HG03039 (cell line): ENCODE results near the gene MMP3.
A peak's percentile ranks its signal among the peaks of the same experiment; 100 is the strongest.
"Not testable (repeated sequence)": the region's sequence is repeated elsewhere in the genome, so short reads cannot be mapped to it uniquely, and the experiment has no call there.

Experiments
- ATAC-seq: cut with Tn5 transposase; IDR thresholded peaks from one replicate; pipeline ENCODE4 v1.9.1; 2021; ENCODE audit warnings: mild to moderate bottlenecking, moderate library complexity; ENCODE audit not compliant: unreplicated experiment

MMP3 gene

DNA sequence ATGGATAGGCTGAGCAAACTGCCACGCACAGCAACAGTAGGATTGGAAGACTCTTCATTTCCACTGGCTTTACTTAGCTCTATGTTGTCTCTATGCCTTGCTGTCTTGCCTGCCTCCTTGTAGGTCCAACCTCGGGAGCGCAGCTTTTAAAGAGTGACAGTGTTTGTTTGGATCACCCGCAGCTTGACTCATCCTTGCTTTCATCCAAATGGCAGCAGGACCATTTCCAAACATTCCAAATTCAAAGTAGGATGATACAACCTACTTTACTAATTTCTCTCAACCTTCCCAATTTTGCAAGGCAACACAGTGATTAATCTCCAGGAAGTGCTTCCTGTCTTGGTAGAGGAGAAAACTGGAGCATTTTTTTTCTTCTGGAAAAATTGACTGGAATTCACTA lies at the start of gene MMP3:
Gene MMP3, minus strand, starts transcription at position 121 of the 400 bp plus-strand sequence. Its CDS starts 63 bp downstream, at position 58.
- ATAC-seq, result no peak

DNA sequence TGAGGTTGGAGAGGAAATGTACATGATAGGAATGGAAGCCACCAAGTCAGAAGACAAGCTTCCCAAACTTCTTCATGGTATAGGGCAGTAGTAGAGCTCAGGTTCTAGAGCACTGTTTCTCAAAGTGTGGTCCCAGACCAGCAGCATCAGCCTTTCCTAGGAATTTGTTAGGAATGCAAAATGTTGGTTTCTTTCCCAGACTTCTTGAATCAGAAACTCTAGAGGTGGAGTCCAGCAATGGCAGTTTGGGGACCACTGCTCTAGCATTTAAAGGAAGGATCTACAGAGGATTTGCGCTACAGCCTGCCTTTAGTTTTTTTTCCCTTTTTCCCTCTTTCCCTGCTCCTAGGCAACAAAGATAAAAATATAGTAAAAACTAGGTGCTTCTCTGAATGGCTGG lies 48.3 kb upstream of the MMP3 start:
- no peak for ATAC-seq

DNA sequence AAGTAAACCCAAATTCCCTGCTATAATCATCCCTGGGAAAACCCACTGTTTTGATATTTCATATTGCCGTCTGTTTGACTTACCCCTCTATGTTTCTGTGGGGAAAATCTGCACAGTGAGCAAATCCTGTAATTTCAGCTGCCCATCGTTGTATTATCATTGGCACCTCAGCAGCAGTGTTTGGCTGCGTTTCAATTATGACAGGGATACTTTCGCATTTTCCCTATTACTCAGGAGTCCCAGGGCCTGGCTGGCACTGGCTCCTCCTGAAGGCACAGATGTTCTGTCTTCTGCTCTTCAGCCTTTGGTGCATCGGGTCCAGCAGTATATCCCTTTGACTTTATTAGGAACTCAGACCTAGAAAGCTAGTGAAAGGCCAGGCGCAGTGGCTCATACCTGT lies 43.6 kb upstream of the MMP3 start:
- no peak for ATAC-seq

DNA sequence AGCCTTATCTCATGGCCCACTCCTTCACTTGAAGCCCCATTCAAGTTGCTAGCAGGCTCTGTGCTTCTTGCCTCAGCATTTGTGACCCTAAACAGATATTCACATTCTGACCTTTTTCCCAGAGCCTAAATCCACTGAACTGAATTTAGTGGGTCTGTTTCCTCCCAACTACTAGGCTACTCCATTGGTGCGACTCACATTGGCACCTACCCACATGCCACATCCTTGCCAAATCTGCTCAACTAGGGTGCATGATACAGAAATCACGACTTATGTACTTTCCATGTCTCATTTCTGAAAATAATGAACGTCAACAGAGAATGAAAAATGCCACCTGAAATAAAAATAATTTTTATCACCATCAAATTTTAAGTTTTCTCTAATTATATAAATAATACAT lies 39.7 kb upstream of the MMP3 start:
- no peak for ATAC-seq

DNA sequence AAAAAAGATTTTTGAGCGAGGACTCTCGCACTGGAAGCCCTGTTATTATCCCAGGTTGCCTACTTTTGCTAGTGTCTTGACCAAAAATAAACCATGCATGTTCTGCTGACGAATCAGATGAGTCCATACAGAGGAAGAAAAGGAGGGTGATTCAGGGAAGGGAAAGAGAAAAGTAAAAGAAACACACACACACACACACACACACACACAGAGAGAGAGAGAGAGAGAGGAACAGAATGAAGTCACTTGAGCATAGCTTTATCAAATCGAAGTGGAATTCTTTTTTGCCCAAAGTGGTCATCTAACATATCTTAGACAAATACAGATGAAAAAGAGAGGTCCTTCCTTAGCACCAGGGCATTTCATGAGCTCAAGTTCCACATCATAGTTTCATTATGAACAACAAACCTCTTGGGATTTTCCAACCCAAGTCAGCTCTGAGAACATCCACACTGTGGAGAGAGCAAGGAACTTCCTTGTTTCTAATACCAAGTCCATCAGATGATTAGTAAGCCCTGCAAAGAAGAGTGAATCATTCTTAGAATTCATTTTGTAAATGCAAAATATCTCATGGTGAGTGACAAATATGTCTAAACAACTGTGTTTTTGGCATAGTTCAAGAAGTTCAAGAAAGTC lies 39.1 kb upstream of the MMP3 start:
- ATAC-seq, result peak; percentile 93

DNA sequence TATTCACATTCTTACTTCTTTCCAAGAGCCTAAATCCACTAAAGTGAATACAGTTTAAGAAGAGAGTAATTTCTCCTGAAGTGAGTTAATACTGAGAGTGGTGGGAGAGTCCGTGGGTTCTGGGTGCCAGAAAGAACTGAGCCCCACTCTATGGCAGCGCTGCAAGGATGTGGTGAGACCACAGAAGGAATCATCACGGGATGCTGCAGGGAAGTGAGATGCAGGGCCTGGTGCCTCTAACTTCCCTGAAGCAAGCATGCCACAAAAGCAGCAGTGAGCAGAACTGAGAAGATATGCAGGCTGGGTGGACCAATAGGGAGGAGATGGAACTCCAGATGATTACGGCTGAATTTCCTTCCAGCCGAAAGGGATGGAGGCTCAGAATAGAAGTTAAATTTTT lies 36.4 kb upstream of the MMP3 start:
- ATAC-seq, result no peak

DNA sequence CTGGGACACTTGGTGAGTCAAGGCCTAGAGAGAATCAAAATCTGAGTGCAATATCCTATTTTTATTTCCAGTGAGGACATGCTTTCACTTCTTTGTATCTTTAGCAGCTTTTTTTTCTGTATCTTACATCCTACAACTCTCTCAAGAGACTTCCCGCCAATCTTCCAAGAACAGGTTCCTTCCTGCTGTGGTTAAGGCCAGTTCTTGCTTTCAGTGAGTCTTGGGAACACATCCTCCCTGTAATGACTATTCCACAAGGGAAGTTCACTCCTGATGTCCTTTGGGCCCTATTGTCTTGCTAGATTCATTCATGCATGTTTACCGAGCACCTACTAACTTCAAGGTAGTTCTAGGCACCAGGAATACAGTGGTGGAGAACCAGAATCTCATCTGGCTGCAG lies 35.2 kb upstream of the MMP3 start:
- ATAC-seq, result no peak

DNA sequence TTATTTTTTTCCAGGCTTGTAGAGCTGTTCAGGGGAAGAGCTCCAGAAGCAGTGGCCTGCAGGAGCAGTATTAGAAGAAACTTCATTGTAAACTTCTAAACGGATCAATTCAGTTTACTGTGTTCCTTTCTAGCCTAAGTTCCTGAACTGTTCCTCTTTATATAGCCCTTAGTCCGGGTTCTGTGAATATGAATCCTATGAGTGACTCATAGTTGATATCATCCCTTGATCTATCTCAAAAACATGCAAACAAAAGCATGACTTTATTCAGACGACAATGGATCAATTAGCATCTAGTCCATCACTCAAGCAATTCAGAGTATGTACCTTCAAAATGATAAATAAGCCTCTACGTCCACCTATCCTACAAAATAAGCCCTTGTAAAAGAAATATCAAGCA lies 31.4 kb upstream of the MMP3 start, which contains the start of gene MMP12:
Gene MMP12, minus strand, starts transcription at position 131 of the 400 bp plus-strand sequence. Its CDS starts 45 bp downstream, at position 86.
- no peak for ATAC-seq

DNA sequence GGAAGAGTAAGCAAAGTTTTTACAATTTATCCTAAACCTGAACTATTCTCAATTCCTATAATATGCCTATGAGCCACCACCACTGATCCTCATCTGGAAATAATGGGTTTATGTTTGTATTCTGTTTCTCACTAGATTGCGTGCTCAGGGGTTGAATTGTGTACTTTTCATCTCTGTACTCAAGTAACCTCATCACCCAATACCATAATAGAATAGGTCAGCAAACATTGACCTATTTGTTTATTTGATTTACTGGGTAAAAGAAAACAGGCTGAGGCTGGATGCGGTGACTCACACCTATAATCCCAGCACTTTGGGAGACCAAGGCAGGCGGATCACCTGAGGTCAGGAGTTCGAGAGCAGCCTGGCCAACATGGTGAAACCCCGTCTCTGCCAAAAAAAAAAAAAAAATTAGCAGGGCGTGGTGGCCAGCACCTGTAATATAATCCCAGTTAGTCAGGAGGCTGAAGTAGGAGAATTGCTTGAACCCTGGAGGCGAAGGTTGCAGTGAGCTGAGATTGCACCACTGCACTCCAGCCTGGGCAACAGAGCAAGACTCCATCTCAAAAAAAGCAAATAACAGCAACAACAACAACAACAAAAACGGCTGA lies 26.1 kb upstream of the MMP3 start:
- ATAC-seq, result not testable (repeated sequence)

DNA sequence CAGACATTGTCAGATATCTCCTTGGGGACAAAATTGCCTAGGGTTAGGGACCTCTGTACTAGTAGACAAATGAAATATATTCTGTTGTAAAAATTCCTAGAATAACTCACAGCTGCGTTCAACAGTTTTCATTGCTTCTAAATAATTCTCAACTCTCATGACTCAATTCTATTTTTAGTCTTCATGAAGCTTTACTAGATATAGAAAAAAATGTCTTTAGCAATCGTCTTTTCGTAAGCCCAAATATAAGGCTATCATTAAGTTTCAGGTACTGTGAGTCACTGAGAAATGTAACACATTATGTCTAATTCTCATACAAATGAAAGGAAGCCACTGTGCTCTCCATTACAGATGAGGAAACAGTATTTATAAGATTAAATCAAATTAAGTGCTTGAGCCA lies 24.9 kb upstream of the MMP3 start:
- no peak for ATAC-seq

DNA sequence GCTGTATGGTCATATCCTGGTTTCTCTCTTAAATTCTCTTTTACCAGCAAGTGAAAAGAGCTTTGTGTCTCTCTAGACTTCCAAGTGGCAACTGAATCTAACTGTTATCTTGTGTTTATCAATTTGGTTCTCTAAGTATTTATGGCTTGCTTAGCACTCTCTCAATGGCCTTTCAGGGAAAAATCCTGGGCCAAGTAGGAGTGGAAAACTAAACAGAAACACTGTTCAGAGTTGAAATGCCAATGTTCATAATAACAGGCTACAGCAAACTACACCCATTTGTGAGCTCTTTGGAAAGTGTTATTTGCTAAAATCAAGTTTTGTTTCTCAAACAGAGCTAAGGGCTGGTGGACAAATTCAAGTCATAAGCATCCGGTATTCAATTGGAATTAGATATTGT lies 21.3 kb upstream of the MMP3 start:
- no peak for ATAC-seq

DNA sequence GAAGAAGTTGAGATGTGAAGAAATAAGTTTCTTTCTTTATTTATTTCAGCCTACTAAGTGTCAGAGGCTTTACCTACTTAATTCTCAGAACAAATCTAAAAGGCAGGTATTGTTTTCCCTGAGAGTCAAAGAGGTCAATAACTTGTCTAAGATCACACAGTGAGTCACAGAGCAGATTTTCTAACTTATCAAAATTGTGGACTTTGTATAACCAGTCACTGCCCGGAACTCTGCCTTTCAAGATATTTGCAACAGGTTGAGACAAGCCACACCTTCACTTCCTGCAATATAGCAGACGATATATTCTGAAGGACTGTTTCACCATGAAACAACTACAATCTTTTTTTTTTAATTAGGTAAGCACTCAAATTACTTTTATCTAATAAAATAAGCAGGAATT lies 10.5 kb upstream of the MMP3 start:
- ATAC-seq, result no peak

DNA sequence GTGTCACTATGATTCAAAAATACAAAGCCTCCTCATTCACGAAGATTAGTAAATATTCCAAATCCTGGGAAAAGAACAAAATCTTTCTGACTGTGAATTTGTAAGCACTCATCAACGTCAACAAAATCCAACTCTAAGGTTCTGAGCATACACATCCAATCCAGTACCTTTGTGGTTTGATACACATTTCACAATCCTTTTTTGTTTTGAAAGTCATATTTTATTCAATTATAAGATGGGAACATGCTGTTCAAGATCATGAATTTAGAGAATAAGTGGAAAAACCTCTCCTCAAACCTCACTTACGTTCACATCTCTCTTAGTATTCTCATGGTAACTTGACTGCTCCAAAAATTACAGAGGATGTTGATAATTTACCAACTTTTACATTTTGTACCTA lies 9.6 kb upstream of the MMP3 start:
- no peak for ATAC-seq

DNA sequence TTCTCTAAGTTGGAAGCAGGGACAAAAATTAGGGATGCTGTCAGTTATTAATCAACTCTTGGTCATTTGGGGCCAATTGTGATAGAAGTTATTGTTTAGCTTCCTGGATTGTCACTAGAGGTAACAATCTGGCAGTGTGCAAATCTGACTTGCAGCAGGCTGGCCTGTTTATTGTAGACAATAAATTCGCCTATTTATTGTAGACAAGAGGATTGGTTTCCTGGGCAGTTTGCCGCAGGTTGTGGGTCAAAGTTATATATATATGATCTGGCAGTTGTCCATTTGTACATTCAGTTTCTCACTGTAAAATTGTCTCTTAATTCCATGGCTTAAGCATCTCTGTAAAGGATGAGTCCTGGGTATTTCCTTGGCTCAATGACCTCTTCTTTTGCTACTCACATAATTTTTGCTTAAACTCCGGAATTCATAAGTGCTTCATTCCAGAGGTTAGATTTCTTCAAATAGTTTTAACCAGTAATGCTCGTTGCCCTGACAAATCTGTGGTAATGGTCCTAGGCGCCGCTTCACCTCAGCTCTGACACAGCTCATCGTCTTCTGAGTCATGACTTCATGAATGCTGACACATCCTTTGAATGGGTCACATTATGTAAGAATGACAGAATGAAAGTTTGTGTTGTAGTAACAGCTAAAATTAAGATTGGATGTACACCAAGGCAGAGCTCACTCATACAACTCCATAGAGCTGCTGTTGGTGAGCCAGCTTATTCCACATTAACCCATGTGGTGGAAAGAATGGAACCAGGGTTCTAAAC lies 7.8 kb upstream of the MMP3 start:
- no peak for ATAC-seq

DNA sequence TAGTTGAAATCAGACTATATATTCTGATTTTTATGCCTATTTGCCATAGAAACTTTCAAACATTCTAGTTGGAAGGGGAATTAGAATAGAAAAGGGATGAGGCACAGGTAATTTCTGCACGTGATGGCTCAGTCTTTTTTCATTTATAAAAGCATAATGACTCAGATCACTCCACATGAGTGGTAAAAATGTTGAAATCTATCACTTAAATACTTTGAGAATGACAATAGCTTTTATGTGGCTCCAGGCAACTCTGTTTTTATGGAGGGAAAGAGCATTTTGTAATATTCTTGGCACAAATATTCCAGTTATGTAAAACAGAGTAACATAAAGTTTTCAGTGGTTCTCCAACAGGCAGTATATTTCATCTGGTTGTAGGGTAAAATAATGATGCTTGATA lies 5.9 kb upstream of the MMP3 start:
- no peak for ATAC-seq

DNA sequence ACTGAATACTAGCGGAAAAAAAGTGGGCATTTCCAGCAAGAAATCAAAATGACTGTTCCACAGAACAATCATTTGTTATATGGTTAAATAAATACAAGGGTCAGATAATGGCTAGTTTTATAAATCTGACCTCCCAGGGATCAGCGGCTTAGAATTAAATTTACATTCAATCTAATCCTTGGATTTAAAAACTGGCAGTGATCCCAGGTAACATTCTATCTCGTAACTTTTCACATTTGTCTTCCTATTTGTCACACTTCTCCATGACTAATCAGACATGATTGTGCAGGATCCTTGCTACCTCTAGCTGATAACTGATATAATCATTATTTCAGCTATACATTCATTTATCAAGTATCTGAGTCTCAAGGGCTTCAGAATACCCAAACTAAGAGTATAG lies 2.9 kb upstream of the MMP3 start:
- ATAC-seq, result no peak

DNA sequence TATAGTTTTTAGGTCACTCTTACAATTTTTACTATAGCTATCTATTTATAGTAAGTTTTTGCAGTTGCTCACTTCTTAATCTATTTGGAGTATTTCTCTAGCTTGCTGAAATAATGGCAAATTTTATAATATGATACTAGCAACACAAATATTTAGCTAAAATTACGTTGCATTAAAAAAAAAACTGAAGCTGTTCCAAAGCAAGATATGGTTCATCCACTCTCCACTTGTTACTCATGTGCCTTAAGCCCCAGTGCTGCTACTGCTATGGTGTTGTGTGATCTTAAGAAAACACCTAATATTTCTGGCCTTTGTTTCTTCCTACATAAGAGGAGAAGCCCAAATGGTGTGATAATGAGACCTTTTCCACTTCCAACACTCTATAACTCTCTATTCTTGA lies 479 bp downstream of the MMP3 start:
- ATAC-seq, result no peak

DNA sequence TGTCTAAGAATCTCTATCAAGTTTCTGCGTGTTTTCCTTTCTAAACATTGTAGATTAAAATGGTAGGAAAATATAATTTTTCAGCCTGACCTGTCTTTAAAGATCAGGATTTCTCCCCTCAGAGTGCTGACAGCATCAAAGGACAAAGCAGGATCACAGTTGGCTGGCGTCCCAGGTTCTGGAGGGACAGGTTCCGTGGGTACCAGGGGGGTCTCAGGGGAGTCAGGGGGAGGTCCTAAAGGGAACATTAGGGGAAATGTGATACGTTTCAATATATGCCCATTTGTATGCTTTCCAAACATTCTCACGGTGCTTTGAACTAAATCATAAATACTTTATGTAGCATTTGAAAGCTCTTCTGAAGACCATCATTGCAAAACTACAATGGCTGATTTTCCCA lies 3.4 kb downstream of the MMP3 start:
- ATAC-seq, result no peak

DNA sequence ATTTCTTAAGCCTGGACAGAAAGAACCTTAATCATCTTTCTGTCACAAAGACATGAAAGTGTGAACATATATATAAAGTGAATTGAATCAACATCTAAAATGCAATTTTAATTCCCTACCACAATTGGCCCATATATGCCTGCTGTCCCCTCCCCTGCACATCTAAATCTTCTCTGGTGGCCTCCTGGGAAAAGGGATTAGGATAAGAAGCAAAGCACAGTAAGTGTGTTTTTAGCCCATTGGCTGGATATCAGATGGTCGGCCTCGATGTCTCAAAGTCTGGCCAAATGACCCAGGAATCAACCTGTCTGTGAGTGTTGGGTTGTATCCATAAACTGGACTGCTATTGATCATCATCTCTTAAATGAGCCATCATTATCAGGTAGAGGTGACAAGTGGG lies 5.8 kb downstream of the MMP3 start:
- ATAC-seq, result no peak

DNA sequence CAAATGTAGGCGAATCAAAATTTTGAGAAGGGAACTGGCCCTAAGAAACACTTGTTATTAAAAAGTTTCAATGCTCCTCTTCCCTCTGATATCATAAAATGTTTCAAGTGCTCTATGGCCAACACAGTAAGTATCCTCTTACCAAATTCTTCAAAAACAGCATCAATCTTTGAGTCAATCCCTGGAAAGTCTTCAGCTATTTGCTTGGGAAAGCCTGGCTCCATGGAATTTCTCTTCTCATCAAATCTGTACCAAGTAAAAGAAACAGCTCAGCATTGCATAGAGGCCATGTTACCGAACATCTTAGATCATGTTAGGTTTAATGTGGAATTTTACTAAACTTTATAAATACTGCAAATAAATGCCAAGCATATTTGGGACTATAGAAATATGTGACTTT lies 6.3 kb downstream of the MMP3 start:
- ATAC-seq, result no peak

DNA sequence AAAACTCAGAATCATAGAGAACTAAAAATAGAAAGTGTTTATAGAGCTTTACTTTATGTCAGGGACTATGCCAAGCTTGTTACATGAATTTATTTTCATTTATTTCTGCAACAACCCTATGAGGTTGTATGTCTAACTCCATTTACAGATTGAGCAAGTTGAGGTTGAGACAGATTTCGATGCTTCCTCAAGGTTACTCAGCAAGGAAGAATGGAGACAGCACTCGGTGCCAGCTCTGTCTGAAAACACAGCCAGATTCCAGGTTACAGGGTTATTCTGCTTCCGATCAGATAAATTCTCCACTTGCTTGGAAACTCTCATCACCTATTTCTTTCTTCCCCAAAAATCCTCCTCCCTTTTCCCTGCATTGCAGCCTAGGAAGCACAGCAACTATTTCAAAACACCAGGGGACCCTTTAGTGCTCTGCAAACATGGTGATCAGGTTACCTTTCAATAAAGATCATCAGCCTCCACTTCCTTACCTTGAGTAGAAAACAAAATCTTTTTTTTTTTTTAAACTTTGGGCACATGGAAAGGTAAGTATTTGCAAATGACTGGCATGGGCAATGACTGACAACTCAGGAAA lies 7.0 kb downstream of the MMP3 start:
- ATAC-seq, result no peak

DNA sequence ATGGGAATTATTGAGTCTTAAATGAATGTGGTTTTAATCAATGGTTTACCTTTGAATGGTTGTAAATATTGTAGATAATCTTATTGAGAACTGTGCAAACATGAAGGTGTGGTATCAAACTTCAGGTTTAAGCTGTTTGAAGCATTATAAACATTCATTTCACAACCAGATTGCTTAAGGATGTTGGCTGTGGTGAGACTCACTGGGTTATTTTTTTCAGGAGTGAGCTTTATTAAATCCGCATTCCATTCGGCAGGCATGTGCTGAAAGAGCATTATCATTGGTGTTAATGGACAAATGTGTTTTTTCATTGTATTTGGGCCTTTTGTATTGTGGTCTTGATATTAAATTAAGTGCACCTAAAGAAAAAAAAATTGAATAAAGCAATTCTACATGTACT lies 9.7 kb downstream of the MMP3 start:
- ATAC-seq, result no peak
